WTC11 (cell line): ENCODE results near the gene SPRED2. TPM values are rescaled to one million over a fixed set of nuclear protein-coding genes. Genes with fewer than 3 reads are reported as not detected.

Source experiments
- ATAC-seq: fragments of 200-7000 bp; cut with Tn5 transposase; 2 replicates; pipeline ENCODE4 v1.10.0; 2021; ENCODE audit warnings: mild to moderate bottlenecking, moderate library complexity
- CTCF ChIA-PET: fragments of 300-600 bp; sonication (Branson Sonifier 250); formaldehyde crosslinking; loops from one replicate; lab custom pipeline; 2021; ENCODE audit warnings: antibody characterized with exemption; lab: Charles Lee
- POLR2A ChIA-PET: fragments of 350-600 bp; sonication (Branson Sonifier 250); formaldehyde crosslinking; loops from one replicate; lab custom pipeline; 2021; ENCODE audit warnings: antibody characterized with exemption; lab: Charles Lee
- DNase-seq: peaks from one replicate; pipeline ENCODE4 v3.0.0; 2021; ENCODE audit warnings: low spot score
- H3K27ac Mint-ChIP-seq: 2 replicates; pipeline ENCODE4 v1.8.0; 2021; ENCODE audit warnings: mixed read lengths
- H3K27me3 Mint-ChIP-seq: 2 replicates; pipeline ENCODE4 v1.8.0; 2021; ENCODE audit warnings: low read depth, mild to moderate bottlenecking, moderate library complexity, mixed read lengths
- H3K36me3 Mint-ChIP-seq: 2 replicates; pipeline ENCODE4 v1.8.0; 2021; ENCODE audit warnings: mixed read lengths
- H3K4me1 Mint-ChIP-seq: 2 replicates; pipeline ENCODE4 v1.8.0; 2022; ENCODE audit warnings: mixed read lengths
- H3K4me3 Mint-ChIP-seq: 2 replicates; pipeline ENCODE4 v1.8.0; 2021; ENCODE audit warnings: mild to moderate bottlenecking, moderate library complexity, mixed read lengths
- H3K9me3 Mint-ChIP-seq: 2 replicates; pipeline ENCODE4 v1.8.0; 2021; ENCODE audit warnings: mixed read lengths
- ATF1 ChIP-seq: sonication (generic); formaldehyde crosslinking; IDR thresholded peaks from 2 replicates; pipeline ENCODE4 v1.8.1; 2023; ENCODE audit warnings: mild to moderate bottlenecking, moderate library complexity, missing genetic modification reagents
- CBFB ChIP-seq: sonication (generic); formaldehyde crosslinking; IDR thresholded peaks from 2 replicates; pipeline ENCODE4 v1.8.1; 2022; ENCODE audit warnings: mild to moderate bottlenecking, low read depth, missing genetic modification reagents
- CDX4 ChIP-seq: fragments of 250-450 bp; sonication (Bioruptor Pico); IDR thresholded peaks from 2 replicates; pipeline ENCODE4 v1.9.0; 2021; ENCODE audit warnings: moderate library complexity, mild to moderate bottlenecking, inconsistent platforms, borderline replicate concordance
- CTCF ChIP-seq: fragments of 200-600 bp; IDR thresholded peaks from 2 replicates; pipeline ENCODE4 v1.8.0; 2022; ENCODE audit warnings: antibody characterized with exemption
- ELF4 ChIP-seq: sonication (generic); formaldehyde crosslinking; IDR thresholded peaks from 2 replicates; pipeline ENCODE4 v1.8.1; 2022; ENCODE audit warnings: low read depth, mild to moderate bottlenecking, moderate library complexity, missing genetic modification reagents
- EMX1 ChIP-seq: fragments of 250-450 bp; sonication (Bioruptor Pico); IDR thresholded peaks from 2 replicates; pipeline ENCODE4 v1.8.0; 2021; ENCODE audit warnings: mild to moderate bottlenecking
- FOXJ3 ChIP-seq: sonication (generic); formaldehyde crosslinking; IDR thresholded peaks from 2 replicates; pipeline ENCODE4 v1.9.0; 2021; ENCODE audit warnings: missing genetic modification reagents, mild to moderate bottlenecking, borderline replicate concordance
- MXD4 ChIP-seq: fragments of 250-450 bp; sonication (Bioruptor Pico); IDR thresholded peaks from 2 replicates; pipeline ENCODE4 v1.8.0; 2021; ENCODE audit warnings: mild to moderate bottlenecking, moderate library complexity, borderline replicate concordance
- NR2C2 ChIP-seq: sonication (generic); formaldehyde crosslinking; IDR thresholded peaks from 2 replicates; pipeline ENCODE4 v1.8.0; 2022; ENCODE audit warnings: mild to moderate bottlenecking, missing genetic modification reagents
- SOX15 ChIP-seq: fragments of 250-450 bp; sonication (Bioruptor Pico); IDR thresholded peaks from 2 replicates; pipeline ENCODE4 v1.9.0; 2021; ENCODE audit warnings: mild to moderate bottlenecking
- TP53 ChIP-seq: sonication (generic); formaldehyde crosslinking; IDR thresholded peaks from 2 replicates; pipeline ENCODE4 v1.8.1; 2023; ENCODE audit warnings: mild to moderate bottlenecking, missing genetic modification reagents
- USF2 ChIP-seq: sonication (generic); formaldehyde crosslinking; IDR thresholded peaks from 2 replicates; pipeline ENCODE4 v1.8.1; 2023; ENCODE audit warnings: mild to moderate bottlenecking, missing genetic modification reagents, moderate library complexity
- ZBTB21 ChIP-seq: sonication (generic); formaldehyde crosslinking; IDR thresholded peaks from 2 replicates; pipeline ENCODE4 v1.8.1; 2023; ENCODE audit warnings: mild to moderate bottlenecking, missing genetic modification reagents, borderline replicate concordance
- ZNF396 ChIP-seq: fragments of 250-450 bp; sonication (Bioruptor Pico); IDR thresholded peaks from 2 replicates; pipeline ENCODE4 v1.8.0; 2021; ENCODE audit warnings: mild to moderate bottlenecking, moderate library complexity, borderline replicate concordance
- ZNF425 ChIP-seq: fragments of 250-450 bp; sonication (Bioruptor Pico); conservative IDR thresholded peaks from 2 replicates; pipeline ENCODE4 v1.9.0; 2021; ENCODE audit warnings: mild to moderate bottlenecking
- ZSCAN18 ChIP-seq: fragments of 250-450 bp; sonication (Bioruptor Pico); IDR thresholded peaks from 2 replicates; pipeline ENCODE4 v2.1.2; 2022; ENCODE audit warnings: mild to moderate bottlenecking, moderate library complexity
- total RNA-seq: library from RNA; stranded (reverse); gene quantifications from 3 replicates; pipeline ENCODE4 v1.2.3, GENCODE V29; 2021
- TF ChIP-seq, protein P1 (sequence below): sonication (generic); formaldehyde crosslinking; IDR thresholded peaks from 2 replicates; pipeline ENCODE4 v1.8.1; 2022; ENCODE audit warnings: mild to moderate bottlenecking, moderate library complexity, missing genetic modification reagents
- TF ChIP-seq, protein P2 (sequence below): sonication (generic); formaldehyde crosslinking; IDR thresholded peaks from 2 replicates; pipeline ENCODE4 v1.8.0; 2023; ENCODE audit warnings: mild to moderate bottlenecking, missing genetic modification reagents
- TF ChIP-seq, protein P3 (sequence below): sonication (generic); formaldehyde crosslinking; IDR thresholded peaks from 2 replicates; pipeline ENCODE4 v1.8.1; 2022; ENCODE audit warnings: low read depth, mild to moderate bottlenecking, moderate library complexity, missing genetic modification reagents, borderline replicate concordance

The SPRED2 gene
- total RNA-seq, 1 experiment from 2014 or later: 34.1 TPM

GRCh38 chr2:65361623-65362022 is 70.8 kb downstream of the SPRED2 start:
- DNase-seq: no peak
- Mint-ChIP-seq H3K27me3 (peaks cover 7% of the 10 kb centered on the region; the same call in 1 of the 2 replicates), H3K9me3 (no peaks in the 10 kb centered on the region), H3K36me3 (no peaks in the 10 kb centered on the region), H3K4me3 (no peak overlapping the region), H3K27ac (no peak overlapping the region), H3K4me1 (peaks cover 41% of the 10 kb centered on the region)
- ChIA-PET CTCF (no interaction called here), POLR2A (no interaction called here)
- ATAC-seq: no peak
- TF ChIP-seq, protein P1, sequence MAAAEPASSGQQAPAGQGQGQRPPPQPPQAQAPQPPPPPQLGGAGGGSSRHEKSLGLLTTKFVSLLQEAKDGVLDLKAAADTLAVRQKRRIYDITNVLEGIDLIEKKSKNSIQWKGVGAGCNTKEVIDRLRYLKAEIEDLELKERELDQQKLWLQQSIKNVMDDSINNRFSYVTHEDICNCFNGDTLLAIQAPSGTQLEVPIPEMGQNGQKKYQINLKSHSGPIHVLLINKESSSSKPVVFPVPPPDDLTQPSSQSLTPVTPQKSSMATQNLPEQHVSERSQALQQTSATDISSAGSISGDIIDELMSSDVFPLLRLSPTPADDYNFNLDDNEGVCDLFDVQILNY (CRISPR knock-in tag): no peak
- no peak for TF ChIP-seq CBFB
- TF ChIP-seq TP53 (CRISPR knock-in tag): no peak
- TF ChIP-seq USF2 (CRISPR knock-in tag): no peak
- TF ChIP-seq ZBTB21 (CRISPR knock-in tag): no peak
- no peak for TF ChIP-seq CTCF
- no peak for TF ChIP-seq MXD4 (CRISPR knock-in tag)
- no peak for TF ChIP-seq ZNF425 (CRISPR knock-in tag)
- TF ChIP-seq ZSCAN18 (CRISPR knock-in tag): no peak
- TF ChIP-seq SOX15 (CRISPR knock-in tag): no peak
- no peak for TF ChIP-seq NR2C2
- no peak for TF ChIP-seq CDX4
- no peak for TF ChIP-seq ATF1 (CRISPR knock-in tag)
- TF ChIP-seq ZNF396 (CRISPR knock-in tag): no peak
- no peak for TF ChIP-seq EMX1 (CRISPR knock-in tag)
- TF ChIP-seq FOXJ3 (CRISPR knock-in tag): no peak
- TF ChIP-seq, protein P2, sequence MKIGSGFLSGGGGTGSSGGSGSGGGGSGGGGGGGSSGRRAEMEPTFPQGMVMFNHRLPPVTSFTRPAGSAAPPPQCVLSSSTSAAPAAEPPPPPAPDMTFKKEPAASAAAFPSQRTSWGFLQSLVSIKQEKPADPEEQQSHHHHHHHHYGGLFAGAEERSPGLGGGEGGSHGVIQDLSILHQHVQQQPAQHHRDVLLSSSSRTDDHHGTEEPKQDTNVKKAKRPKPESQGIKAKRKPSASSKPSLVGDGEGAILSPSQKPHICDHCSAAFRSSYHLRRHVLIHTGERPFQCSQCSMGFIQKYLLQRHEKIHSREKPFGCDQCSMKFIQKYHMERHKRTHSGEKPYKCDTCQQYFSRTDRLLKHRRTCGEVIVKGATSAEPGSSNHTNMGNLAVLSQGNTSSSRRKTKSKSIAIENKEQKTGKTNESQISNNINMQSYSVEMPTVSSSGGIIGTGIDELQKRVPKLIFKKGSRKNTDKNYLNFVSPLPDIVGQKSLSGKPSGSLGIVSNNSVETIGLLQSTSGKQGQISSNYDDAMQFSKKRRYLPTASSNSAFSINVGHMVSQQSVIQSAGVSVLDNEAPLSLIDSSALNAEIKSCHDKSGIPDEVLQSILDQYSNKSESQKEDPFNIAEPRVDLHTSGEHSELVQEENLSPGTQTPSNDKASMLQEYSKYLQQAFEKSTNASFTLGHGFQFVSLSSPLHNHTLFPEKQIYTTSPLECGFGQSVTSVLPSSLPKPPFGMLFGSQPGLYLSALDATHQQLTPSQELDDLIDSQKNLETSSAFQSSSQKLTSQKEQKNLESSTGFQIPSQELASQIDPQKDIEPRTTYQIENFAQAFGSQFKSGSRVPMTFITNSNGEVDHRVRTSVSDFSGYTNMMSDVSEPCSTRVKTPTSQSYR (CRISPR knock-in tag): no peak
- TF ChIP-seq ELF4 (CRISPR knock-in tag): no peak
- TF ChIP-seq, protein P3, sequence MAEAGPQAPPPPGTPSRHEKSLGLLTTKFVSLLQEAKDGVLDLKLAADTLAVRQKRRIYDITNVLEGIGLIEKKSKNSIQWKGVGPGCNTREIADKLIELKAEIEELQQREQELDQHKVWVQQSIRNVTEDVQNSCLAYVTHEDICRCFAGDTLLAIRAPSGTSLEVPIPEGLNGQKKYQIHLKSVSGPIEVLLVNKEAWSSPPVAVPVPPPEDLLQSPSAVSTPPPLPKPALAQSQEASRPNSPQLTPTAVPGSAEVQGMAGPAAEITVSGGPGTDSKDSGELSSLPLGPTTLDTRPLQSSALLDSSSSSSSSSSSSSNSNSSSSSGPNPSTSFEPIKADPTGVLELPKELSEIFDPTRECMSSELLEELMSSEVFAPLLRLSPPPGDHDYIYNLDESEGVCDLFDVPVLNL (CRISPR knock-in tag): no peak
